Measurements from ENCODE around the gene SORL1-AS1.

DNA sequence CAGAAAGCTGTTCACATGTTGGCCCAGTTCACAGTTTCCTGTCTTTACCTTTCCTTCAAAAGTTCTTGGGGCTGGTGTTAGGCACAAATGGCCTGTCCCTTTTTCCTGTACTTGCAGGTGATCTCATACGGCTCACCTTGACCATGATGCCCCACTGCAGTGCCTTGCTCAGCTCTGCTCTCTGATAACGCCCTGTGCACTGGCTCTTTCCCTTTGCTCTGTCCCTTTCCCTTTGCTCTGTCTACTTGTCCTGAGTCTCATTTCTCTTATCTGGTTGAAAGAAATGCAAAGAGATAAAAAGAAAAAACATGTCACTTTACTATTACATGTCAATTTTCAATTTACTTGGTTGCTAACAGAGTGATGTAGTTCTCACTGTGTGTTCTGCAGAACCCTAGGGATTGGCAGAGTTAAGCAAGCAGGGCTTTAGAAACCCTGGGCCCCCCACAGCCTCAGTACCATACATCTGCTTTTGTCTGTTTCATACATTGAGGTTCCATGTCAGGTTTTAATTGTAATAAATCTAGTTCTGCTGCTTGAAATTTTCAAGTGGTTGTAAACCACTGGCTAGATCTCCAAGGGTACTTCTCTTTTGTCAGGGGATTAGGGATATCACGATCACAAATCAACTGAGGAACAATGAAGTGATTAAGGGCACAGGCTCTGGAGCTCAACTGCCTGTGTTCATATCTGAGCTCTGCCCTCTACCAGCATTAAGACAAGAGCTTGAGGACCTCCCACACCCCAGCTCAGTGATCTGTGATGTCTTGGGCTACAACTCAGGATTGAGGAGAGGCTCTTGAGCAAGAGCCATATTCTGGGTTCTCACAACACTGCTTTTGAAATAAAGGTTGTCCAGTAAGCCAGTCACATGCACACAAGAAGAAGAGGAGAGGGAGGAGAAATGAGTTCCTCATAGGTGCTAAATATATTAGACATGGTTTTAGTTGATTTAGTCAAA is 16.9 kb downstream of the SORL1-AS1 start:
- TF ChIP-seq TAF1 (IDR thresholded peaks at IDR 0.05; ENCODE audit: low read depth, low read length) (no peak), POLR2A (IDR thresholded peaks at IDR 0.05; ENCODE audit: low read depth, low read length) (no peak)

Measured in GM12891 (cell line).